Loucy (cell line): ENCODE data around the gene OR2K2.

Source experiments
- EZH2phosphoT487 ChIP-seq: fragments of 200-600 bp; IDR thresholded peaks from 2 replicates; pipeline ENCODE4 v1.6.1; 2018; ENCODE audit warnings: antibody characterized with exemption, mild to moderate bottlenecking, moderate library complexity, borderline replicate concordance
- TF ChIP-seq, protein P1 (sequence below): fragments of 200-600 bp; sonication (generic); conservative IDR thresholded peaks from 2 replicates; pipeline ENCODE4 v1.5.1; 2014; ENCODE audit warnings: mild to moderate bottlenecking, antibody characterized with exemption, low read length

- TF ChIP-seq, protein P1, sequence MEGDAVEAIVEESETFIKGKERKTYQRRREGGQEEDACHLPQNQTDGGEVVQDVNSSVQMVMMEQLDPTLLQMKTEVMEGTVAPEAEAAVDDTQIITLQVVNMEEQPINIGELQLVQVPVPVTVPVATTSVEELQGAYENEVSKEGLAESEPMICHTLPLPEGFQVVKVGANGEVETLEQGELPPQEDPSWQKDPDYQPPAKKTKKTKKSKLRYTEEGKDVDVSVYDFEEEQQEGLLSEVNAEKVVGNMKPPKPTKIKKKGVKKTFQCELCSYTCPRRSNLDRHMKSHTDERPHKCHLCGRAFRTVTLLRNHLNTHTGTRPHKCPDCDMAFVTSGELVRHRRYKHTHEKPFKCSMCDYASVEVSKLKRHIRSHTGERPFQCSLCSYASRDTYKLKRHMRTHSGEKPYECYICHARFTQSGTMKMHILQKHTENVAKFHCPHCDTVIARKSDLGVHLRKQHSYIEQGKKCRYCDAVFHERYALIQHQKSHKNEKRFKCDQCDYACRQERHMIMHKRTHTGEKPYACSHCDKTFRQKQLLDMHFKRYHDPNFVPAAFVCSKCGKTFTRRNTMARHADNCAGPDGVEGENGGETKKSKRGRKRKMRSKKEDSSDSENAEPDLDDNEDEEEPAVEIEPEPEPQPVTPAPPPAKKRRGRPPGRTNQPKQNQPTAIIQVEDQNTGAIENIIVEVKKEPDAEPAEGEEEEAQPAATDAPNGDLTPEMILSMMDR: no peak
- no peak for TF ChIP-seq EZH2phosphoT487
Observed at GRCh38 chr9:111372297-111372696, 42.3 kb upstream of the OR2K2 start.
